Heart left ventricle (tissue), 16 donors: ENCODE results near the gene ZNHIT3. TPM values are rescaled to one million over a fixed set of nuclear protein-coding genes. Genes with fewer than 3 reads are reported as not detected.

Source experiments
- ATAC-seq, 4 donors: fragments of 200-7000 bp; cut with Tn5 transposase; one replicate each; pipeline ENCODE4 v1.9.1; 2020 to 2022; ENCODE audit warnings: moderate library complexity in 4 of 4, mild to moderate bottlenecking in 3 of 4, moderate number of reproducible peaks in 1 of 4
- DNase-seq, 5 donors: peaks; one replicate each; pipeline ENCODE4 v3.0.0-alpha.2; 2020
- H3K27ac ChIP-seq, 12 donors: fragments of 200-600 bp; sonication (generic) in 4 of 12; one replicate each; pipeline versions ENCODE4 v1.5.0 to v1.8.0; 2016 to 2022; ENCODE audit warnings: mild to moderate bottlenecking in 2 of 12
- H3K27me3 ChIP-seq, 9 donors: fragments of 200-600 bp; sonication (generic) in 2 of 9; one replicate each; pipeline versions ENCODE4 v1.5.1 to v1.8.0; 2016 to 2022; ENCODE audit warnings: mild to moderate bottlenecking in 3 of 9
- H3K36me3 ChIP-seq, 9 donors: fragments of 200-600 bp; sonication (generic) in 2 of 9; one replicate each; pipeline versions ENCODE4 v1.5.0 to v1.8.0; 2018 to 2022; ENCODE audit warnings: mild to moderate bottlenecking in 2 of 9
- H3K4me1 ChIP-seq, 12 donors: fragments of 200-600 bp; sonication (generic) in 4 of 12; one replicate each; pipeline versions ENCODE4 v1.5.0 to v1.8.0; 2016 to 2022; ENCODE audit warnings: mild to moderate bottlenecking in 3 of 12
- H3K4me3 ChIP-seq, 12 donors: fragments of 200-600 bp; sonication (generic) in 4 of 12; one replicate each; pipeline versions ENCODE4 v1.5.0 to v1.8.0; 2017 to 2022; ENCODE audit warnings: mild to moderate bottlenecking in 9 of 12, moderate library complexity in 4 of 12
- H3K9me3 ChIP-seq, 12 donors: fragments of 200-600 bp; sonication (generic) in 4 of 12; one replicate each; pipeline versions ENCODE4 v1.5.0 to v1.8.0; 2016 to 2022; ENCODE audit warnings: mild to moderate bottlenecking in 1 of 12
- POLR2A ChIP-seq, 2 donors: fragments of 450-650 bp; IDR thresholded peaks; one replicate each; pipeline ENCODE4 v1.6.1; 2017; ENCODE audit warnings: antibody characterized with exemption in 2 of 2, mild to moderate bottlenecking in 2 of 2, moderate library complexity in 2 of 2
- WGBS, 4 donors: extraction: QIAGEN DNeasy Blood & Tissue Kit in 2 of 4; methylation state at CpG; one replicate each; pipeline versions ENCODE4 v1.1.5 to v1.1.7; 2013 to 2018; 5-methylcytosine and 5-hydroxymethylcytosine counted together
- intact Hi-C, 10 donors: fragments of 100-400 bp; cut with DNase I; formaldehyde crosslinking; loops; one replicate each; pipeline versions ENCODE4 v1.11.1 to v1.14.2; 2022
- polyA plus RNA-seq, 2 donors: library from polyadenylated mRNA; stranded (reverse); fragments of 200-250 nt; gene quantifications; one replicate each; pipeline ENCODE4 v1.2.3, GENCODE V29; 2013
- total RNA-seq, 9 donors: library from RNA; depleted of rRNA in 2 of 9; stranded (reverse); fragments of >200 nt in 2 of 9; fragmentation: NEBNext Ultra II Directional in 3 of 9; extraction: Animal tissue kit (Norgen Biotek cat#: 25700) in 3 of 9; gene quantifications; one replicate each; pipeline versions ENCODE4 v1.1.0 to v1.2.4, GENCODE V29; 2016 to 2023
- TF ChIP-seq, protein P1 (sequence below), 12 donors: fragments of 200-600 bp; sonication (generic) in 4 of 12; IDR thresholded peaks; one replicate each; pipeline versions ENCODE4 v1.5.0 to v1.8.0; 2018 to 2022; ENCODE audit warnings: antibody characterized with exemption in 12 of 12, mild to moderate bottlenecking in 5 of 12
- donor health status: ischemic (EF 13 %, LVEDD 7.1; RV severe dilation, severe dysfunction).
- donor health status: healthy with polysubstance abuse.
- donor health status: DM: no; HTN: yes; CAD: no.
- donor health status: DM: no; HTN: no; CAD: no.
- donor health status: ischemic (EF 25% LVEDD 6.9; RV normal size, moderate dysfunction).
- donor health status: ischemic (EF 25% LVEDD 5.7; RV mildly dilated, moderate dysfunction).
- donor health status: healthy.
- donor health status: DM: yes; HTN: yes; CAD: no.
- donor health status: ischemic (EF 35%, LVEDD 5.7; RV mildly dilated, moderate dysfunction).
- donor health status: nonischemic (EF 11% LVEDD 7.7; RV severe dilation, severe dysfunction).
- donor health status: DM: yes; HTN: yes; CAD: no.
- donor health status: PGD.
- donor health status: ischemic (EF 29% LVEDD 5.4; RV normal size, mild dysfunction).
- donor health status: nonischemic (EF 23%, LVEDD 6.1; RV moderate dilation, normal function).

Gene ZNHIT3
- total and polyA plus RNA-seq, 11 donors, result 14.8 to 41.2 (median 23.1) TPM

DNA sequence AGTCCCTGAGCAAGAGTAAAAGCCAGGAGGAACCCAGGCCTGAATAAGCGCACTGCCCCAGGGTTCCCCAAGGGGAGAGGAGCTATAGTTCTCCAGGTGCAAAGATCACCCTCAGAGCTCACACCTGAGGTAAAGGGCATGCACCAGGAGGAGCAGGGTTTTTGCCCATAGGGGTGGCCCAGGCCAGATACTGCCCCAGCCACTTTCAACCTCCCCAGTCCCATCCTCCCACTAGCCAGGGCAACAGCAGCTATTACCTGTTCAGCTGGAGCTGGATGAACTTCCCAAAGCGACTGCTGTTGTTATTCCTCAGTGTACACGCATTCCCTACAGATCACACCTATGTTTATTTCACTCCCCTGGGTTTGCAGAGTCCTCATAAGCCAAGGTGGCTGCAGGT lies 28.4 kb downstream of the ZNHIT3 start:
- peaks cover 0 to 7% (median 0%) of the 10 kb centered on the region in 12 donors for H3K4me1 ChIP-seq
- ATAC-seq (no peak), DNase-seq (no peak)
- no peaks in the 10 kb centered on the region for H3K9me3 ChIP-seq
- H3K36me3 ChIP-seq, result peaks cover 0 to 64% (median 17%) of the 10 kb centered on the region in 9 donors
- TF ChIP-seq, protein P1, sequence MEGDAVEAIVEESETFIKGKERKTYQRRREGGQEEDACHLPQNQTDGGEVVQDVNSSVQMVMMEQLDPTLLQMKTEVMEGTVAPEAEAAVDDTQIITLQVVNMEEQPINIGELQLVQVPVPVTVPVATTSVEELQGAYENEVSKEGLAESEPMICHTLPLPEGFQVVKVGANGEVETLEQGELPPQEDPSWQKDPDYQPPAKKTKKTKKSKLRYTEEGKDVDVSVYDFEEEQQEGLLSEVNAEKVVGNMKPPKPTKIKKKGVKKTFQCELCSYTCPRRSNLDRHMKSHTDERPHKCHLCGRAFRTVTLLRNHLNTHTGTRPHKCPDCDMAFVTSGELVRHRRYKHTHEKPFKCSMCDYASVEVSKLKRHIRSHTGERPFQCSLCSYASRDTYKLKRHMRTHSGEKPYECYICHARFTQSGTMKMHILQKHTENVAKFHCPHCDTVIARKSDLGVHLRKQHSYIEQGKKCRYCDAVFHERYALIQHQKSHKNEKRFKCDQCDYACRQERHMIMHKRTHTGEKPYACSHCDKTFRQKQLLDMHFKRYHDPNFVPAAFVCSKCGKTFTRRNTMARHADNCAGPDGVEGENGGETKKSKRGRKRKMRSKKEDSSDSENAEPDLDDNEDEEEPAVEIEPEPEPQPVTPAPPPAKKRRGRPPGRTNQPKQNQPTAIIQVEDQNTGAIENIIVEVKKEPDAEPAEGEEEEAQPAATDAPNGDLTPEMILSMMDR (IDR thresholded peaks at IDR 0.05), result no peak
- H3K27ac ChIP-seq, result no peak overlapping the region
- WGBS, 4 donors, result 95 to 97% (median 96%) methylated on average over 2 to 3 of the region's 3 CpGs
- no peaks in the 10 kb centered on the region for H3K27me3 ChIP-seq
- no peak overlapping the region for H3K4me3 ChIP-seq
- intact Hi-C loops, result loop anchor here in 1 of 10 donors (10.0 kb wide), 1 partner anchor 840 kb away; no protein-coding TSS in a partner anchor

DNA sequence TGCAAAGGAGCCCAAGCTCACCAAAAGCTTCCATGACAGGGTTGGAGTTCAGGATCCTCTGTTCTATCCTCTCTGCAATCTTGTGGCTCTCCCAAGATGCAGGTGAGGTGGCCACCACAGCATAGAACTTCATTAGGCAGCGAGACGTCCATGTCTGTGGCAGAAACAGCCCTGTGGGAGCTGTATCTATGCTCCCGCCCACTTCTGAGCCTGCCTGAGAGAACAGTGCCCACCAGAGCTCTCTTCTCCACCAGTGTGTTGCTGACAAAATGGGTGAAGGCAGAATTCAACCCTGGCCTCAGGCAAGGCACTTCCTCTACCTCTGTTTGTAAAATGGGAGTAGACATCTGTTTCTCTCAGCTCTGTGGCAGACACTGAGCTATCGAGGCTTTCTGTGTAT lies 29.4 kb downstream of the ZNHIT3 start:
- Histone ChIP-seq H3K27me3 (no peaks in the 10 kb centered on the region), H3K4me3 (no peak overlapping the region), H3K27ac (no peak overlapping the region), H3K4me1 (peaks cover 0 to 7% (median 0%) of the 10 kb centered on the region in 12 donors), H3K36me3 (peaks cover 0 to 64% (median 21%) of the 10 kb centered on the region in 9 donors), H3K9me3 (no peaks in the 10 kb centered on the region)
- WGBS, 4 donors, result 90 to 95% (median 91%) methylated on average over 4 of the region's 4 CpGs
- intact Hi-C loops, result loop anchor here in 1 of 10 donors (10.0 kb wide), 1 partner anchor 839 kb away; no protein-coding TSS in a partner anchor
- no peak for TF ChIP-seq POLR2A (IDR thresholded peaks at IDR 0.05)
- TF ChIP-seq, protein P1 (IDR thresholded peaks at IDR 0.05), result no peak
- DNase-seq (no peak), ATAC-seq (no peak)

DNA sequence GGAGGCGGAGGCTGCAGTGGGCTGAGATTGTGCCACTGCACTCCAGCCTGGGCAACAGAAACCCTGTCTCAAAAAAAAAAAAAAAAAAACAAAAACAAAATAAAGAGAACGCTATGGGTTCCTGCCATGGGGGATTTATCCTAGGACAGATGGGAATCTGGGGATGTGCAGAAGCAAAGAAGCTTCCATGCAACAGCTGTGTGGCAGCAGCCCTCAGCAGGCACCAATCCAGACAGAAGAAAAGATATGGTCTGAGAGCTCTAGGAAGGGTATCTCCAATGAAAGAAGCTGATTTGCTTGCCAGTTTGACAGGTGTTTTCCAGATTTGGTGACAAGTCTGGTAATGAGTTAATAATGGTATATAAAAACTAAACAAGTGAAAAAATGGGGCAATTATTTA lies 36.6 kb downstream of the ZNHIT3 start:
- intact Hi-C loops, result no loop called here
- TF ChIP-seq, protein P1 (IDR thresholded peaks at IDR 0.05), result no peak
- TF ChIP-seq POLR2A (IDR thresholded peaks at IDR 0.05), result no peak
- Histone ChIP-seq H3K27me3 (no peaks in the 10 kb centered on the region), H3K27ac (no peak overlapping the region), H3K36me3 (peaks cover 0 to 92% (median 73%) of the 10 kb centered on the region in 9 donors), H3K9me3 (no peaks in the 10 kb centered on the region), H3K4me3 (no peak overlapping the region), H3K4me1 (no peaks in the 10 kb centered on the region)
- DNase-seq (no peak), ATAC-seq (no peak)
- 90 to 95% (median 93%) methylated on average over 2 of the region's 2 CpGs for WGBS, 4 donors

DNA sequence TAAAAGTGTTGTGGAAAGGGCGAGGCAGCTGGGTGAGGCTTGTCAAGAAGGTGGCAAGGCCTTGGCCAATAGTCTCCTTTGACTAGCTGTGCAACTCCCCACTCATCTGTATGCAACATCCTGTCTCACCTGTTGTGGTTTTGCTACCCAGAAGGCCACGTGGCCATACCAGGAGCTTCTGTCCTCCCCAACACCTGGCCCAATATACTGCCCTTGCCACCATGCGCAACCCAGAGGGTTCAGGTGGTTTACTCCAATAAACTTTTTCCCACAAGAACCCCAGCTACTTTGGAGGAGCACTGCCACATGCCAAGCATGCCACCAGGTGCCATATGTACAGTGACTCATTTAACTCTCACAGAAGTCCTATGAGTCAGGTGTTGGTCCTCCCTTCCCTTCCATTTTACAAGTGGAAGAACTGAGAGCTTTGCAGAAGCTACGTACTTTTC lies 38.0 kb downstream of the ZNHIT3 start:
- no peaks in the 10 kb centered on the region for H3K9me3 ChIP-seq
- no peak overlapping the region for H3K4me3 ChIP-seq
- H3K36me3 ChIP-seq, result peaks cover 0 to 96% (median 82%) of the 10 kb centered on the region in 9 donors
- 95 to 98% (median 97%) methylated on average over 4 of the region's 4 CpGs for WGBS, 4 donors
- TF ChIP-seq POLR2A (IDR thresholded peaks at IDR 0.05), result no peak
- TF ChIP-seq, protein P1 (IDR thresholded peaks at IDR 0.05), result no peak
- intact Hi-C loops, result no loop called here
- ATAC-seq (no peak), DNase-seq (no peak)
- H3K4me1 ChIP-seq, result no peaks in the 10 kb centered on the region
- H3K27me3 ChIP-seq, result no peaks in the 10 kb centered on the region
- no peak overlapping the region for H3K27ac ChIP-seq
